Upper lobe of left lung (tissue), 6 donors: ENCODE data around the gene PRRC2C. TPM values are rescaled to one million over a fixed set of nuclear protein-coding genes. Genes with fewer than 3 reads are reported as not detected.

Experiments
- ATAC-seq, 2 donors: fragments of 200-7000 bp; cut with Tn5 transposase; one replicate each; pipeline ENCODE4 v1.9.1; 2022; ENCODE audit warnings: mild to moderate bottlenecking in 2 of 2, moderate library complexity in 2 of 2; ENCODE audit not compliant: low FRiP score in 2 of 2
- DNase-seq, 2 donors: peaks; one replicate each; pipeline ENCODE4 v3.0.0-alpha.2; 2019 to 2020
- H3K27ac ChIP-seq, 4 donors: fragments of 200-600 bp; sonication (generic); one replicate each; pipeline ENCODE4 v1.5.1; 2016 to 2019
- H3K27me3 ChIP-seq, 4 donors: fragments of 200-600 bp; sonication (generic); one replicate each; pipeline ENCODE4 v1.5.1; 2017 to 2019
- H3K36me3 ChIP-seq, 4 donors: fragments of 200-600 bp; sonication (generic); one replicate each; pipeline ENCODE4 v1.5.1; 2016 to 2019
- H3K4me1 ChIP-seq, 4 donors: fragments of 200-600 bp; sonication (generic); one replicate each; pipeline ENCODE4 v1.5.1; 2018 to 2019
- H3K4me3 ChIP-seq, 4 donors: fragments of 200-600 bp; sonication (generic); one replicate each; pipeline ENCODE4 v1.5.1; 2017 to 2019; ENCODE audit warnings: mild to moderate bottlenecking in 2 of 4, moderate library complexity in 1 of 4
- H3K9me3 ChIP-seq, 4 donors: fragments of 200-600 bp; sonication (generic); one replicate each; pipeline ENCODE4 v1.5.1; 2018 to 2019
- CTCF ChIP-seq, 6 experiments: fragments of 450-650 bp in 4 of 6; fragments of 200-600 bp in 2 of 6; sonication (generic) in 2 of 6; IDR thresholded peaks; one replicate each; pipeline ENCODE4 v1.5.1; 2016 to 2019; ENCODE audit warnings: antibody characterized with exemption in 6 of 6
- EP300 ChIP-seq, 4 donors: sonication (generic); formaldehyde crosslinking; IDR thresholded peaks; one replicate each; pipeline ENCODE4 v1.5.1; 2017; ENCODE audit warnings: antibody characterized with exemption in 4 of 4, control low read depth in 2 of 4
- POLR2A ChIP-seq, 4 donors: fragments of 450-650 bp; IDR thresholded peaks; one replicate each; pipeline ENCODE4 v1.5.1; 2016 to 2017; ENCODE audit warnings: antibody characterized with exemption in 4 of 4, mild to moderate bottlenecking in 2 of 4
- POLR2AphosphoS5 ChIP-seq, 2 donors: sonication (generic); formaldehyde crosslinking; IDR thresholded peaks; one replicate each; pipeline ENCODE4 v1.5.1; 2017; ENCODE audit warnings: antibody characterized with exemption in 2 of 2
- WGBS, 2 donors: methylation state at CpG; one replicate each; pipeline ENCODE4 v1.1.5; 2017 to 2018; 5-methylcytosine and 5-hydroxymethylcytosine counted together
- total RNA-seq, 6 donors: library from RNA; depleted of rRNA in 4 of 6; stranded (reverse); fragments of >200 nt in 4 of 6; gene quantifications; one replicate each; pipeline versions ENCODE4 v1.1.0 to v1.2.1, GENCODE V29; 2016 to 2021
- donor health status: DM: no; HTN: no; CAD: no; lungs with moderate emphysema.
- donor health status: DM: no; HTN: yes; CAD: no; lungs with severe emphysema.

Gene PRRC2C
- total RNA-seq, 6 donors from 2014 or later, result 92.8 to 131 (median 112) TPM

- DNase-seq (no peak), ATAC-seq (no peak)
- no peak for TF ChIP-seq POLR2A (IDR thresholded peaks at IDR 0.05)
- TF ChIP-seq CTCF (IDR thresholded peaks at IDR 0.05), result no peak
- no peak for TF ChIP-seq POLR2AphosphoS5 (IDR thresholded peaks at IDR 0.05)
- TF ChIP-seq EP300 (IDR thresholded peaks at IDR 0.05), result no peak
- Histone ChIP-seq H3K4me1 (no peaks in the 10 kb centered on the region), H3K27ac (no peak overlapping the region), H3K36me3 (peaks cover 35 to 99% (median 62%) of the 10 kb centered on the region in 4 donors), H3K9me3 (no peaks in the 10 kb centered on the region), H3K4me3 (no peak overlapping the region), H3K27me3 (no peaks in the 10 kb centered on the region)
- 94 to 95% methylated on average over 1 of the region's 1 CpG for WGBS, 2 donors
These were observed 78.3 kb downstream of the PRRC2C start for GRCh38 chr1:171563675-171564074.

- H3K4me1 ChIP-seq, result no peaks in the 10 kb centered on the region
- DNase-seq (no peak), ATAC-seq (no peak)
- 78 to 83% methylated on average over 3 of the region's 3 CpGs for WGBS, 2 donors
- no peaks in the 10 kb centered on the region for H3K27me3 ChIP-seq
- TF ChIP-seq CTCF (IDR thresholded peaks at IDR 0.05), result no peak
- TF ChIP-seq POLR2AphosphoS5 (IDR thresholded peaks at IDR 0.05), result no peak
- TF ChIP-seq POLR2A (IDR thresholded peaks at IDR 0.05), result no peak
- no peak for TF ChIP-seq EP300 (IDR thresholded peaks at IDR 0.05)
- no peak overlapping the region for H3K4me3 ChIP-seq
- H3K27ac ChIP-seq, result no peak overlapping the region
- H3K36me3 ChIP-seq, result peaks cover 28 to 97% (median 47%) of the 10 kb centered on the region in 4 donors
- H3K9me3 ChIP-seq, result no peaks in the 10 kb centered on the region
These were observed 81.1 kb downstream of the PRRC2C start for GRCh38 chr1:171566467-171566866.

GRCh38 chr1:171570295-171570694, 85.0 kb downstream of the PRRC2C start:
- no peaks in the 10 kb centered on the region for H3K9me3 ChIP-seq
- ATAC-seq (no peak), DNase-seq (no peak)
- no peak overlapping the region for H3K4me3 ChIP-seq
- no peaks in the 10 kb centered on the region for H3K27me3 ChIP-seq
- WGBS, 2 donors, result 89 to 92% methylated on average over 2 of the region's 2 CpGs
- no peaks in the 10 kb centered on the region for H3K4me1 ChIP-seq
- peaks cover 28 to 95% (median 46%) of the 10 kb centered on the region in 4 donors for H3K36me3 ChIP-seq
- TF ChIP-seq POLR2AphosphoS5 (IDR thresholded peaks at IDR 0.05) (no peak), CTCF (IDR thresholded peaks at IDR 0.05) (no peak), POLR2A (IDR thresholded peaks at IDR 0.05) (no peak), EP300 (IDR thresholded peaks at IDR 0.05) (no peak)
- H3K27ac ChIP-seq, result no peak overlapping the region

- no peak overlapping the region for H3K27ac ChIP-seq
- no peak overlapping the region for H3K4me3 ChIP-seq
- no peaks in the 10 kb centered on the region for H3K27me3 ChIP-seq
- peaks cover 32 to 97% (median 57%) of the 10 kb centered on the region in 4 donors for H3K36me3 ChIP-seq
- H3K9me3 ChIP-seq, result no peaks in the 10 kb centered on the region
- H3K4me1 ChIP-seq, result no peaks in the 10 kb centered on the region
- no peak for DNase-seq
- ATAC-seq, result no peak
- 72 to 81% methylated on average over 1 of the region's 1 CpG for WGBS, 2 donors
- TF ChIP-seq EP300 (IDR thresholded peaks at IDR 0.05), result no peak
- TF ChIP-seq POLR2AphosphoS5 (IDR thresholded peaks at IDR 0.05), result no peak
- TF ChIP-seq CTCF (IDR thresholded peaks at IDR 0.05), result no peak
- TF ChIP-seq POLR2A (IDR thresholded peaks at IDR 0.05), result no peak
These were observed 90.8 kb downstream of the PRRC2C start for GRCh38 chr1:171576144-171576543.

- TF ChIP-seq POLR2A (IDR thresholded peaks at IDR 0.05), result no peak
- no peak for TF ChIP-seq EP300 (IDR thresholded peaks at IDR 0.05)
- TF ChIP-seq POLR2AphosphoS5 (IDR thresholded peaks at IDR 0.05), result no peak
- TF ChIP-seq CTCF (IDR thresholded peaks at IDR 0.05), result no peak
- Histone ChIP-seq H3K4me1 (no peaks in the 10 kb centered on the region), H3K27ac (no peak overlapping the region), H3K9me3 (no peaks in the 10 kb centered on the region), H3K36me3 (peaks cover 47 to 99% (median 72%) of the 10 kb centered on the region in 4 donors), H3K27me3 (no peaks in the 10 kb centered on the region), H3K4me3 (no peak overlapping the region)
- ATAC-seq (no peak), DNase-seq (no peak)
- 87 to 90% methylated on average over 3 of the region's 3 CpGs for WGBS, 2 donors
These were observed 95.9 kb downstream of the PRRC2C start for GRCh38 chr1:171581226-171581625.
